ENCODE data around the gene RPN1. TPM values are rescaled to one million over a fixed set of nuclear protein-coding genes. Genes with fewer than 3 reads are reported as not detected.
A peak's percentile ranks its signal among the peaks of the same experiment; 100 is the strongest.

The RPN1 gene
- total RNA-seq, 1 donor from 2014 or later: 208 TPM

DNA sequence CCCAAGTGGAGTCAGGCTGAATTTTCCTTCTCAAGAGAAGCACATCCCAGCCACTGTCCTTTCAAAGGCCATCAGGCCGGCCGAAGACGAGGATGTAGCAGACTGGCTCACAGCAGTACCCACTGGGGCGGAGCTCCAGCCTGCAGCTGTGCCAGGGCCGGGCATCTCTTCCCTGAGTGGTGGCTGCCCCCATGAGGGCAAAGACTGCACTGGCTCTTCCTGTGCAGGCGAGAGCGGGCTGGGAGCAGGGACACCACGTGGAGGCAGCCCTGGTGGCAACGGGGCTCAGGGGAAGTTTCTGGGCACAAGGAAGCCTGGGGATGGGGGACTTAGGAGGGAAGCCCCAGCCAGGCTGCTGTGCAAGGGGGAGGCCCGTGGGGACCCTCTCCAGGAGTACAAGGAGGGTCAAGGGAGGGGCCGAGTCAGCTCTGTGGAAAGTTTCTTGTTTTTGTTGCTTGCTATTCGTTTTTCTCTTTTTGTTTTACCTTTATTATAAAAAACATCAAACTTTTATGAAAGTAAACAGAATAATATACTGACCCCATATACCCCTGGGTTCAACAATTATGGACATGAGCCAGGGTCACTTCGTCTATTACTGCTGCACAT, 66.1 kb downstream of the RPN1 start:
- DNase-seq (ENCODE audit: low spot score): peak; percentile 92

DNA sequence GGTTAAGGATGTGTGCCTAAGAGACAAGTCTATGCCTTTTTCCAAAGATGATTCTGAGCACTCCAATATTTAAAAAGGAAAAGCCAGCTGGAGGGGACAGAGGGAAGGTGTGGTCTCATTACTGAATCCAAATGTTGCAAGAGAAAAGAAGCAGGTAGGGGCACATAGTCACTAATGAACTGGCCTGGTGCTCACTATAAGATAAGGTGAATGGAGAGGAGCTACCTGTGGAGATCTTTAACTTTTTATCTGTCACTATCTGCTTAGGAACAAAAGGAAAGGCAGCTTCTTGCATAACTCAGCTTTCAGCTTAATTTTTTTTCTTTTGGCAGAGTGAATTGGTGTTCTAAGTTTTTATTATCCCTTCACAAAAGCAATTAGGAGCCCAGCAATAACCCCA, 69.1 kb downstream of the RPN1 start:
- DNase-seq (ENCODE audit: low spot score): no peak

DNA sequence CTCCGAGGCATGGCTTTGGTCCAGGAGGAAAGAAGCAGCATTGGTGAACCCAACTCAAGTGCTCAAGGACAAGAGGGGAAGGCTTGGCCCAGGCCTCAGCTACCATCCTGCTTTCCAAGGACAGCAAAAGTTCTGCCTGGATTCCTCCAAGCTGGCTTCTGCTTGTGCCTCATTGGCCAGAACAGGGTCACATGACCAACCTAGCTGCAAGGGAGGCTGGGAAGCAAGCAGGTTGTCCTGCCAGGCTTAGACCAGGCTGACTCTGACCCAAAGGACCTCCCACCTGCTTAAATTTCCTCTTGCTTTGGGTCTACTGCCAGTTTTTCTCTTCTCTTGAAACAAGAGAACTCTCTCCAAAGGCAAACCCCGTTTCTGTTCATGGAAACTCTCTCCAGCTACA, 70.7 kb downstream of the RPN1 start:
- no peak for DNase-seq (ENCODE audit: low spot score)

DNA sequence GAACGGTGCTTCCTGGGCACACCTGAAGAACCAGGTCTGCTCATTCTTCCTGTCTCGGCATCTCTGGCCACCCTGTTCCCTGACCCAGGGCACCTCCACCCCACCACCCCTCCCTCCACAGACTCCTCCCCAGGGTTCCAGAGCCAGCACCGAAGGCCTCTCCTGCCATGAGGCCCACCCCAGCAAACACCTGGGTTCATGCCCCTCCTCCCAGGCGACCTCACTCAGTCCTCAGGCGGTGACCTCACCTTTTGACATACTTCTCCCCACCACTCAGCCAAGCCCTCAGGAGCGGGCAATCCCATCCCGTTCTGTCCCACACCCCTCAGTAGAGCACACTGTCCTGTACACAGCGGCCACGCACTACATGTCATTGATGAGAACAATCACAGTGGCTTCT, 72.3 kb downstream of the RPN1 start:
- no peak for DNase-seq (ENCODE audit: low spot score)

DNA sequence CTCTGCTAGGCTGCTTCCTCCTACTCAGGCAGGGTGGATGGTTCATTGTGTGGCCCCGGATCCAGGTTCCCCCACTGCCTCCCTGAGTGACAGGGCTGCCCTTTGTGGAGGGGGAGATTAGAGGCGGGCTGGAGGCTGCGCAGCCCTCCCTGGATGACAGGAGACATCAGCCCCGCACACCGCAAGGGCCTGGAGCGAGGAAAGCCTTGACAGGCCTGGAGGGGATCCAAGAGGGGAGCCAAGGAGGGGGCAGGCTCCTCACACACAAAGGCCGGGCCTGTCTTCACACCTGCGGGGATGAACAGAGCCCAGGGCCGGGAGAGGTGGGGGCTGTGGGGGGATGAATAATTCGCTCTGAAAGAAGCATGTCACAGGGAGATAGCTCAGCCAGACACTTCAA, 72.9 kb downstream of the RPN1 start:
- DNase-seq (ENCODE audit: low spot score): no peak

DNA sequence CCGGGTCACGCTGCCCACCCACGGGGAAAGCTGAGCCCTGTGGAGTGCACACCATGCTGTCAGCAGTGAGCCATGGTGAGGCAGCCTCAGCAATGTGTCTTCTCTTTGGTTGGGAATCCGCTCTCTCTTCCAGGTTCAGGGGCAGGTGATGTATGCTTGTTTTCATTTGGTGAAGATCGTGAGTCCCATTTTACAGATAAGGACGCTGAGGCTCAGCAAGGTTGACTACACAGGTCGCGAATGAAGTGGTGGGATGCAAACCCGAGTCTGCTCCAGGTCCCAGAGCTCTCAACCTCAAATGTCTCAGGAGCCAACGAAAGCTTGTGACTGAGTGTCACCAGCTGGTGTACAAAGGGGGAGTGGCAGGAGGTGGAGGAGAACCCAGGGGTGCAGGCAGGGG, 74.3 kb downstream of the RPN1 start:
- DNase-seq (ENCODE audit: low spot score): no peak

DNA sequence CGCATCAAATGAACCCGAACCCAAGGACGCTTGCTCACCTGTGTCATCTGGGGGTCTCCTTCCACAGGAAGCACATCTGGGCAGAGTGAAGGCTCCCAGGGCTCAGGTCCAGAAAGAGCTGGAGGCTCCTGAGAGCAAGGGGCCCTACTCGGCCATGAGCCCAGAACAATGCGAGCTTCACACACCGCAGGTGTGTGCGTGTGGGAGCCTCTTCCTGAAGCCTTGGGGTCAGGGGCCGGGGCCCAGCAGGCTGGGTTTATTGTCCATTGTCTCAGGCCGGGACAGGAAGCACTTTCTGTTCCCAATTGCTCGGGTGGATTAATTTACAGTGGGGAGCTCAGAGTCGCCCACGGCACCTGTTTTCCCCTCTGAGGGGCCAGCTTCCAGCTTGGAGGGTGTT, 74.8 kb downstream of the RPN1 start:
- DNase-seq (ENCODE audit: low spot score): no peak

DNA sequence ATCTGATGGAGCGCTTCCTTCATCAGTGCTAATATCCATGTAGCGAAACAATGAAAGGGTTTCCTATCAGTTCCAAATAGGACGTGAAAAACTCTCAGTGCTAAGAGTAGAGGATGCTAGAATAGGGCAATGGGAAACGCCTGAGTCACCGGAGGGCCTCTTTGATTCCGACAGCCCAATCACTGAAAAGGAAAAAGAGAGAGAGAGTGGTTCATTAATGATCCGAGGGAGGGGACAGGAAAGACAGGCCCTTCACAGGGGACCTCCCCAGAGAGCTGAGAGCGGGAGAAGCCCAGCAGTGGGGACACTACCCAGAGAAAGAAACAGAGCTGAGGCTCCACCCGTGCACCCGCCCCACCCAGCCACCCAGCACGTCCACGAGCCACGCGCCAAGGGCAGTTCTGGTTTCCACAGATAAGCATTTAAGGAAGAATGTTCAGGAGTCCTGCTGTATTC, 76.9 kb downstream of the RPN1 start:
- DNase-seq (ENCODE audit: low spot score): no peak

DNA sequence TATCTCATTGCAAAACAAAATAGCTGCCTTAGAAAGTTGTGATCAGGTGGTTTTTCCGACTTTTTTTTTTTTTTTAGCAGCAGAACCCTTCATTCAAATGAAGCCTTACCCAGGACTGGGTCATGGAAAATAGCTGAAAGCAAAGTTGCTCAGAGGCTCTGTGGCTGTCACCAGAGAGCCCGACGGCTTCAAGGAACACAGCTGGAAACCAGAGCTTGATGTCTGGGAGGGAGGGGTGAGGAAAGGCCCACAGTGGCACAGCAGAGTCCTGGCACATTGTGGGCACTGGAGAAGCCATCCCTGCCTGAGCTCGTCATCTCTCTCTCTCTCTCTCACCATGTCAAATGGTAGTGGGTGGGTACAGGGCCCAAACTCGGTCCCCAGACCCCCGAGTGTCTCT, 77.5 kb downstream of the RPN1 start:
- no peak for DNase-seq (ENCODE audit: low spot score)

DNA sequence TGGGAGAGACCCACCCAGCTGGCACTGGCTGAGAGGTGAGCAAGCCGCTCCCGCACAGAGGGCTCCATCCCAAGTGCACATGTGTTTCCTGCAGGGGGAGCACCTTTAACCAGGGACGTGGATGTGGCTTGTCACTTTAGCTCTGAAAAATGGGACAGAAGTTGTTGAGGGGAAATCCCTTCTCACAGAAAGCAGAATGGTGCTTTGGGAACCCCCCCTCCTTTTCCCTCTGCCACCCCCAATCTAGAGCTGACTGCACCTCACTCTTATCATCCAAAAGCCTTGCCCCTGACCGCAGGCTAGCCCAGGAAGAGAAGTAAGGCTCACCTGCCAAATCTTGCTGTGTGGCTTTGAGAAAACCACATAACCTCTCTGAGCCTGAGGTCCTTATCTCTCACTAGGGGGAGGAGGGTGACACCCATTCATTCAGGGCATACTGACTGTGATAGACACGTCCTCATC, 77.9 kb downstream of the RPN1 start:
- DNase-seq (ENCODE audit: low spot score): no peak

DNA sequence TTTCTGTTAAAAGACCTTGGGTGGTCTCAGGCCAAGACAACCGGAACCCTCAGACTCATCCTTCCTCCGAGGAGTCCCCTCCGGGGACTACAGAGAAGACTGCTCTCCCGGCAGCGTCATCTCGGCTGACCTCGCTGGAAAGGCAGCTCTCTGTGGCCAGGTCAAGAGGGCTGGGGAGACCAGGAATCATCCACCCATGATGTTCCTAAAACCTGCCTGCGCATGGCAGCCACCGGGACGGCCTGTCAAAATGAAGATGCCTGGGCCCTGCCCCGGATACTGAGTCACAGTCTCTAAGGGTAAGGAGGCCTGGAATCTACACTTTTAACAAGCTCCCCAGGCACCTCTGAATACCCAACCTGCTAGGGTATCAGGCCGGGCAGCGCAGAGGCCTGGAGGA, 78.6 kb downstream of the RPN1 start:
- no peak for DNase-seq (ENCODE audit: low spot score)

Other genes starting within 250 kb of the RPN1 start
- gene DNAJB8, start 183.9 kb downstream of the RPN1 start, total RNA-seq: not detected
- gene GATA2, start 157.6 kb downstream of the RPN1 start, total RNA-seq: 15.4 TPM
- 344 TPM for gene RAB7A, start 75.4 kb upstream of the RPN1 start, total RNA-seq
- 46.3 TPM for gene ACAD9, start 228.8 kb upstream of the RPN1 start, total RNA-seq